Measurements from ENCODE around the gene CDC42EP4.
A peak's percentile ranks its signal among the peaks of the same experiment; 100 is the strongest.

Gene CDC42EP4

GRCh38 chr17:73290399-73291259 lies 21.2 kb downstream of the CDC42EP4 start:
- Histone ChIP-seq H3K36me3 (replicated peaks; ENCODE audit: insufficient read depth, low read length) (no peaks in the 10 kb centered on the region), H2AFZ (ENCODE audit: low read length) (peak overlapping the region; percentile 81), H3K9me3 (replicated peaks; ENCODE audit: insufficient read depth, low read length) (no peaks in the 10 kb centered on the region), H3F3A (ENCODE audit: insufficient read depth, low read length) (no peaks in the 10 kb centered on the region), H3K4me2 (ENCODE audit: low read depth, low read length) (peak overlapping the region; percentile 94), H3K4me1 (ENCODE audit: low read length) (peaks cover 21% of the 10 kb centered on the region), H3K9me2 (replicated peaks; ENCODE audit: insufficient read depth, low read length) (no peaks in the 10 kb centered on the region), H3K4me3 (ENCODE audit: low read length) (peak overlapping the region; percentile 28), H3K27ac (ENCODE audit: low read length) (peak overlapping the region; percentile 73), H3K79me2 (ENCODE audit: low read length) (peaks cover 3% of the 10 kb centered on the region; the same call in 1 of the 2 replicates), H3K27me3 (replicated peaks; ENCODE audit: insufficient read depth, low read length) (no peaks in the 10 kb centered on the region), H4K20me1 (ENCODE audit: insufficient read depth, low read length) (no peaks in the 10 kb centered on the region), H3K9ac (ENCODE audit: low read length) (peak overlapping the region; percentile 61)
- peak; percentile 48 for DNase-seq
- TF ChIP-seq EZH2 (optimal IDR thresholded peaks at IDR 0.05; ENCODE audit: low read depth, low read length) (no peak), CTCF (IDR thresholded peaks at IDR 0.05; ENCODE audit: low read length) (no peak), EZH2phosphoT487 (IDR thresholded peaks at IDR 0.05; ENCODE audit: low read length) (no peak)

GRCh38 chr17:73289549-73290254 lies 22.1 kb downstream of the CDC42EP4 start:
- Histone ChIP-seq H3K9me3 (replicated peaks; ENCODE audit: insufficient read depth, low read length) (no peaks in the 10 kb centered on the region), H2AFZ (ENCODE audit: low read length) (no peak overlapping the region), H3K9ac (ENCODE audit: low read length) (no peak overlapping the region), H3K79me2 (ENCODE audit: low read length) (peaks cover 3% of the 10 kb centered on the region; the same call in 1 of the 2 replicates), H4K20me1 (ENCODE audit: insufficient read depth, low read length) (no peaks in the 10 kb centered on the region), H3K4me2 (ENCODE audit: low read depth, low read length) (no peak overlapping the region), H3K9me2 (replicated peaks; ENCODE audit: insufficient read depth, low read length) (no peaks in the 10 kb centered on the region), H3K4me3 (ENCODE audit: low read length) (no peak overlapping the region), H3K36me3 (replicated peaks; ENCODE audit: insufficient read depth, low read length) (no peaks in the 10 kb centered on the region), H3K27me3 (replicated peaks; ENCODE audit: insufficient read depth, low read length) (no peaks in the 10 kb centered on the region), H3K4me1 (ENCODE audit: low read length) (peaks cover 21% of the 10 kb centered on the region), H3F3A (ENCODE audit: insufficient read depth, low read length) (no peaks in the 10 kb centered on the region), H3K27ac (ENCODE audit: low read length) (no peak overlapping the region)
- DNase-seq: no peak
- TF ChIP-seq EZH2 (optimal IDR thresholded peaks at IDR 0.05; ENCODE audit: low read depth, low read length) (no peak), CTCF (IDR thresholded peaks at IDR 0.05; ENCODE audit: low read length) (no peak), EZH2phosphoT487 (IDR thresholded peaks at IDR 0.05; ENCODE audit: low read length) (no peak)

- Histone ChIP-seq H3K79me2 (ENCODE audit: low read length) (peaks cover 3% of the 10 kb centered on the region; the same call in 1 of the 2 replicates), H3K36me3 (replicated peaks; ENCODE audit: insufficient read depth, low read length) (no peaks in the 10 kb centered on the region), H3K27me3 (replicated peaks; ENCODE audit: insufficient read depth, low read length) (no peaks in the 10 kb centered on the region), H2AFZ (ENCODE audit: low read length) (no peak overlapping the region), H3K27ac (ENCODE audit: low read length) (no peak overlapping the region), H3K9ac (ENCODE audit: low read length) (no peak overlapping the region), H3K9me2 (replicated peaks; ENCODE audit: insufficient read depth, low read length) (no peaks in the 10 kb centered on the region), H3K4me2 (ENCODE audit: low read depth, low read length) (no peak overlapping the region), H3F3A (ENCODE audit: insufficient read depth, low read length) (no peaks in the 10 kb centered on the region), H3K9me3 (replicated peaks; ENCODE audit: insufficient read depth, low read length) (no peaks in the 10 kb centered on the region), H3K4me1 (ENCODE audit: low read length) (peaks cover 21% of the 10 kb centered on the region), H3K4me3 (ENCODE audit: low read length) (no peak overlapping the region), H4K20me1 (ENCODE audit: insufficient read depth, low read length) (no peaks in the 10 kb centered on the region)
- TF ChIP-seq CTCF (IDR thresholded peaks at IDR 0.05; ENCODE audit: low read length): no peak
- TF ChIP-seq EZH2phosphoT487 (IDR thresholded peaks at IDR 0.05; ENCODE audit: low read length): no peak
- TF ChIP-seq EZH2 (optimal IDR thresholded peaks at IDR 0.05; ENCODE audit: low read depth, low read length): no peak
- no peak for DNase-seq
These were observed 23.1 kb downstream of the CDC42EP4 start for GRCh38 chr17:73288534-73289302.

All from MM.1S (cell line).